GM19240 (cell line): ENCODE measurements around the gene ARRDC1.
A peak's percentile ranks its signal among the peaks of the same experiment; 100 is the strongest.
"Not testable (repeated sequence)": the region's sequence is repeated elsewhere in the genome, so short reads cannot be mapped to it uniquely, and the experiment has no call there.

Source experiments
- DNase-seq: peaks from one replicate; pipeline ENCODE4 v3.0.0; 2011; ENCODE audit warnings: low spot score; ENCODE audit not compliant: insufficient read length

Gene ARRDC1, protein sequence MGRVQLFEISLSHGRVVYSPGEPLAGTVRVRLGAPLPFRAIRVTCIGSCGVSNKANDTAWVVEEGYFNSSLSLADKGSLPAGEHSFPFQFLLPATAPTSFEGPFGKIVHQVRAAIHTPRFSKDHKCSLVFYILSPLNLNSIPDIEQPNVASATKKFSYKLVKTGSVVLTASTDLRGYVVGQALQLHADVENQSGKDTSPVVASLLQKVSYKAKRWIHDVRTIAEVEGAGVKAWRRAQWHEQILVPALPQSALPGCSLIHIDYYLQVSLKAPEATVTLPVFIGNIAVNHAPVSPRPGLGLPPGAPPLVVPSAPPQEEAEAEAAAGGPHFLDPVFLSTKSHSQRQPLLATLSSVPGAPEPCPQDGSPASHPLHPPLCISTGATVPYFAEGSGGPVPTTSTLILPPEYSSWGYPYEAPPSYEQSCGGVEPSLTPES

DNA sequence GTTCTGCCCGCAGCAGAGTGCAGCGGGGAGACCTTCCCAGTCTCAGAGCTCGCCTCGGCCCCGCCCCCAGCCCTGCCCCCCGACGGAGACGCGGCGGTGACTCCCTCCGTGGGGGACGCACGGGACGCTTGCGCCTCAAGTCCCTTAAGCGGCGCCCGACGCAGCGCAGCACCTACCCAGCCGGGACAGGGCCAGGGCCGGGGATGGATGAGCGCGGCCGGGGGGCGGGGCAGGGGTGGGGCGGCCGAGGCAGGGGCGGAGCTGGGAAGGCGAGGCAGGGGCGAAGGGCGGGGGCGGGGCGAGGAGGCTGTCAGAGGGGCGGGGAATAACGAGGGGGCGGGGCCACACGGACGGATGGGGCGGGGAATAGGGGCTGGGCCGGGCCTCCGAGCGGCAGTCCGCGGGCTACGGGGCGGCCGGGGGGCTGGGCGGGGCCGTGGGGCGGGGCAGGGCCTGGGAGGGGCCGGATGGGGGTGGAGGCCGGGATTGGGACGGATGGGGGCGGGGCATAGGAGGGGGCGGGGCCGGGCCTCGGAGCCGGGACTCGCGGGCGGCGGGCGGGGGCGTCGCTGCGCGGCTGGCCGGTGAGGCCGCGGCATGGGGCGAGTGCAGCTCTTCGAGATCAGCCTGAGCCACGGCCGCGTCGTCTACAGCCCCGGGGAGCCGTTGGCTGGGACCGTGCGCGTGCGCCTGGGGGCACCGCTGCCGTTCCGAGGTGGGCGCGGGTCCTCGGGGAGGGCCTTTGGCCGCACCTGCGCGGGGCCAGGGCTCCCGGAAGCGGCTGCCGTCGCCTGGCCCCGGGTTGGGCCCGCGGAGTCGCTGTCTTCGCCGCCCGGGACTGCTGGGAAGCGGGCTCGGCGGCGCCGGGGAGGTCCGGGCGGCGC, at the start of gene ARRDC1:
Gene ARRDC1, plus strand, starts transcription at position 566 of the 884 bp plus-strand sequence. Its CDS starts 32 bp downstream, at position 598.
- DNase-seq = peak; percentile 90

DNA sequence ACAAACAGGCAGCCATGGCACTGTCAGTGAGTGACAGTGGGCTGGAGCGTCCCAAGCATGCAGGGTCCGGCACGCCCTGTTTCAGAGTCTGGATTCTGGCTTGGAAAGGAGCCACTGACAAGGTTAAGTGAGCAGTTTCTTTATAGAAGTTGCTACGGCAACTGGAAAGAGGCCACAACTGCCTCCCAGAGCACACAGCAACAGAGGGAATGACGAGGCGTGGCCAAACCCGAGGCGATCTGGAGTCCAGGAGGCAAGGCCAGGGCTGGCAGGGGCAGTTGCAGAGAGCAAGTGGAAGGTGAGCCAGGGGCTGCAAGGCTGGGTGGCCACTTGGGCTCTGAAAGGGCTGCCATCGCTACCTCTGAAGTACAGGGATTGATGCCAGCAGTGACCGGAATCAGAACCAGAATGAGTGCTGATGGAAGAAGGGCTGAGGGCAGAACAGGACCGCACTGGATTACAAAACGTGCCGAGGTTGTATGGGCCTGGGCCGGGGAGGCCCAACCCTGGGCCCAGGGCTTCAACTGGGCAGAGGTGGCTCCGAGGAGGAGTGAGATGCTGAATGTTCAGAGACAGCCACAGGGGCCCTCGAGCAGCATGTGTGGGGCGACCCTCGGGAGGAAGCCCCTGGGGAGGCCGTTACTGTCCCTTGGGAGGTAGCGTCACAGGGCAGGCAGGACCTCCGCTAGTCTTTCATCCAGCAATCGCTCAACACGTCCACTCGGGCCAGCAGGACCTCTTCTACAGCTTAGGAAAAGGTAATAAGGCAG, 49.2 kb upstream of the ARRDC1 start:
- no peak for DNase-seq

GRCh38 chr9:137558127-137558526, 47.4 kb upstream of the ARRDC1 start:
- DNase-seq = no peak

DNA sequence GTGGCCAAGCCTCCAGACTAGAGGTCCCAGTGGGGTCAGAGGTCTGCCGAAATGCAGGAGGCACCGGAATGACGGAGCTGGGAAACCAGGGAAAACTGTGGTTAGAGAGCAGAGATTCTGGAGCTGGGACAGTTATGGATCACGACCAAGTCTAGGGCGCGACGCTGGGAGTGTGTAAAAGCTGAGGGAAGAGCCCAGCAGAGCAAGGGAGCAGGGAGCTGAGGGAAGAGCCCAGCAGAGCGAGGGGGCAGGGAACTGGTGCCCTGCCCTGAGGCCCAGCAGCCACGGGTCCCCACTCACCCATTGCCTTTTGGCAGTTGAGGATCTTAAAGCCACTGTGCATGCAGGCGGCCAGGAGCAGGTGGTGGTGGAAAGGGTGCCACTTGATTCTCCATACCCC, 41.4 kb upstream of the ARRDC1 start:
- no peak for DNase-seq

DNA sequence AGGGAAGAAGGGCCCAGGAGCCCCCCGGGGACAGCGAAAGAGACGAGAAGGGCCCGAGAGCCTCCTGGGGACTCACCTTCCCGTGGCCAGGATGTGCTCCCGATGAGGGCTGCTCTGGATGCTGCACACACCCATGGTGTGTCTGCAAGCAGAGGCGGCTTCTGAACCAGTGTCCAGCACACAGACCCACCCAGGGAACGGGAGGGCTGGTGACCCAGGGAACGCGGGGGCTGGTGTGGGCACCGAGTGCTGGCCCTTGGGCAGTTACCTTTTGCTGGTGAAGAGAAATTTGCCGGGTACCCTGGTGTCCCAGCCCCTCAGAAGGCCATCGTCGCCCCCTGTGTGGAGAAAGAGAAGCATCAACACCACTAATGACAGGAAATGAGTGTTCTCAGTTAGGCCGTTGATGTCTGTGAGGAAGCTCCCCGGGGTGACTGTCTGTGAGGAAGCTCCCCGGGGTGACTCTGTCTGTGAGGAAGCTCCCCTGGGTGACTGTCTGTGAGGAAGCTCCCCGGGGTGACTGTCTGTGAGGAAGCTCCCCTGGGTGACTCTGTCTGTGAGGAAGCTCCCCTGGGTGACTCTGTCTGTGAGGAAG, 40.6 kb upstream of the ARRDC1 start:
- DNase-seq = no peak

DNA sequence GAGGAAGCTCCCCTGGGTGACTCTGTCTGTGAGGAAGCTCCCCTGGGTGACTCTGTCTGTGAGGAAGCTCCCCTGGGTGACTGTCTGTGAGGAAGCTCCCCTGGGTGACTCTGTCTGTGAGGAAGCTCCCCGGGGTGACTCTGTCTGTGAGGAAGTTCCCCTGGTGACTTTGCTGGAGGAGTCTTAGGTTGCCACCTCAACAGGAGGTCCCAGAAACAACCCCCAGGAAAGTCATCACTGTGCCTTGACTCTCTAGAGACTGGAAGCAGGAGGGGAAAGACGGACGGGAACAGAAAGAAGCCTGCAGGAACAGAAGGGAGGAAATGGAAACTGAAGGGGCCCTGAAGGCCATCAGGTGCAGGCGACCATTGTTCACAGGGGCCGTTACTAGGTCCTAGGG, 37.0 kb upstream of the ARRDC1 start:
- not testable (repeated sequence) for DNase-seq

GRCh38 chr9:137569609-137570203, 35.8 kb upstream of the ARRDC1 start:
- no peak for DNase-seq

- DNase-seq = no peak
Observed at GRCh38 chr9:137570566-137570965, 34.9 kb upstream of the ARRDC1 start.

GRCh38 chr9:137574192-137574591, 31.3 kb upstream of the ARRDC1 start:
- no peak for DNase-seq

DNA sequence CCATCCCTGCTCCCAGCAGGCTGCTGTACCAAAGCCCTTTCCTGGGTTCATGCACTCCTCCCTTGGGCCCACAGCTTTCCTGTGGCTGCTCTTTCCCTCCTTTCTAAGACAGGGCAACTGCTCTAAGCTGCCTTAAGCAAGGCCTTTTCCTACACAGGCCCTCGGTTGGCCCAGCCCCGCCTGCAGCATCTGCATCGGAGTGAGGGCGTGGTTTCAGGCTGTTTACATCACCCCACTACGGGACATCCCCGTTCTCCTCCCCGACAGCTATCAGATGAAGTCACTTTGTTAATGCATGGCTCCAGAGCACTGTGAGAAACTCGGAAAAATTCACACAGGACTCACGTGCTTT, 30.1 kb upstream of the ARRDC1 start:
- DNase-seq = no peak

DNA sequence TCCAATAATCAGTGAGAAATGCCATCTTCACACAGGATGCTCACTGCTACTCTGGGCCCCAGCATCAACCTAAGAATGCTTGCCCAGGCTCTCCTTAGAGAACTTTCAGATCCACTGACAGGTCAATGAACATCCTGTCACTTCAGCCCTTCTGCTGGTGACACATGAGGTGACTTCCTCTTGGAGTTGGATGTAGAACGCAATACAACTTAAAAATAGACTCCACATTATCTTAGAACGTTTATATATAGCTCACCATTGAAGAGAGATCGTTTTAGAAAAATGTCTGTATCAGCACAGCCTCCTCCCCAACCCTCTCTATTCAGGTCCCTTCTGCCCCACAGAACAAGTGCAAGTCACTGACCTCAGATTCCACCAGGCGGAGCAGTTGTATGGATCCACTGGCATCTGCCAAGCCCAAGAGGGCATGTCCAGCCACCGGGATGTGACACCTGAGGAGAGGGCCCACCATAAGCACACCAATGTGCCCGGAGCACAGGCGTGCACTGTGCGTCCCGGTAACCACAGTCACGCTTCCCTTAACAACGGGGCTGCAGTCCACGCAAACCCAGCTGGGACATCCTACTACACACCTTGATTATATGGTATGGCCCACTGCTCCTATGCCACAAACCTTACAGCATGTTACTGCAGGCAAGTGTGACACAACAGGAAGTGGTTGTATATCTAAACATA, 29.6 kb upstream of the ARRDC1 start:
- no peak for DNase-seq

DNA sequence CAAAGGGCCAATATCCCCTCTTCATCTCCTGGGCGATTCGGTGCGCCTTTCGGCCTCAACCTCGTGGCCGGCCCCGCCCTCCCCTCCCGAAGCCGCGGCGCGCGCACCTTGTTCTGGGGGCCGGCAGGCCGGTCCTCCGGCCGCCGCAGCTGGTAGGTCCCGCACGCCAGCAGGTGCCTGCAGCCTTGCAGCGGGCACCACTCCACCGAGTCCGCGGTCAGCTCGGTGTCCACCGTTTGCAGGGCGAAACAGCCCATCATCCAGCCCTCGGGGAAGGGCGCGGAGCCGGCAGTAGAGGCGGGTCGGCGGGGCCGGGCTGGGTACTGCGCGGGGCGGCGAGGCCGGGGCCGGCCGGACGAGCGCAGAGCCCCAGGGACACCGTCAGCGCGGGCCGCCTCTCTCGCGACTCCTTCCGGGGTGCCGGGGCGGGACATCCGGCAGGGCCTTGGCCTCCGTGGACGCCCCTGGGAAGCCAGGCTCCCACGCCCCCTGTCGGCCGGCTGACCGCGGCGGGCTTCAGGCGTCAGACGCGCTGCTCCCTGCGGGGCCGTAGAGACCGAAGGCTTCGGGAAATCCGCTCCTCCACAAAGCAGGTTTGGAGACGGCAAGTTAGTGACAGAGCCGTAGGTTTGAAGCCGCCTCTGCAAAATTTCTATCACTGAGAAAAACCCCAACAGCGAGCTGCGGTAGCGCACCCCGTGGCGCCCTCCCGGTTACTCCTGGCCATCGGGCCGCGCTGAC, 26.8 kb upstream of the ARRDC1 start, which contains the start of gene DPH7:
Gene DPH7, minus strand, starts transcription at position 408 of the 741 bp plus-strand sequence. Its CDS starts 148 bp downstream, at position 260.
- peak; percentile 99 for DNase-seq

- no peak for DNase-seq
Observed at GRCh38 chr9:137579259-137579604, 26.3 kb upstream of the ARRDC1 start.

DNA sequence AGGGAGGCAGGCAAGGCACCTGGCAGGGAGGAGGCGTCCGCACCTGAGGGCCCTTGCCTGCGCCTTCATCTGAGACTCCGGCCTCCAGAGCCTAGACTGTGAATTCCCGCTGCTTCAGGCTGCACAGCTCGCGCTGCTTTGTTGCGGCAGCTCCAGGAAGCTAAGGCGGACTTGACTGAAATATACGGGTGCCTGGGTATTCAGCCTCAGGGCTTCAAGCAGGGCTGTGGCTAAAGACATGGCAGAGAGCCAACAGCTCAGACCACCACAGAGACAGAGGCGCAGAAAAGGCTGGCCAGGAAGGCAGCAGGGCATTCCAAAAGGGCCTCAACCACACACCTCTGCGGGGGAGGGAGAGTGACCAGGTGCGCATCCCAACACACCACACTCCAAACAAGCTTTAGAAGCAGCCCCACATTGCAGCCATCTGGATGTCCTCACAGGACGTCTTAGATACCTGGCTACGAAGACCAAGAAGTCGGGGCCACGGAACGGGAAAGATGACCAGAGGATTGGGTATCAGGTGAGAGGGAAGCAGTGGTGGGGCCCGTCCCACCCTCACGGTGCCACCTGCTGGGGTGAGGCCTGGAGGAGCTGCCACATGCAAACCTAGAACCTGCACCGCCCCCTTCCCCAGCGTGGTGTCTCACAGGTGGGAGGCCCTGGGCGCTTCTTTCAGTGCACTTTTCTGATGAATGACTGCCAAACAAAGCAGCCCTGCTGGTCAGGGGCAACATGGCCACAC, 25.1 kb upstream of the ARRDC1 start:
- DNase-seq = no peak

- DNase-seq = no peak
Observed at GRCh38 chr9:137580954-137581322, 24.5 kb upstream of the ARRDC1 start.

DNA sequence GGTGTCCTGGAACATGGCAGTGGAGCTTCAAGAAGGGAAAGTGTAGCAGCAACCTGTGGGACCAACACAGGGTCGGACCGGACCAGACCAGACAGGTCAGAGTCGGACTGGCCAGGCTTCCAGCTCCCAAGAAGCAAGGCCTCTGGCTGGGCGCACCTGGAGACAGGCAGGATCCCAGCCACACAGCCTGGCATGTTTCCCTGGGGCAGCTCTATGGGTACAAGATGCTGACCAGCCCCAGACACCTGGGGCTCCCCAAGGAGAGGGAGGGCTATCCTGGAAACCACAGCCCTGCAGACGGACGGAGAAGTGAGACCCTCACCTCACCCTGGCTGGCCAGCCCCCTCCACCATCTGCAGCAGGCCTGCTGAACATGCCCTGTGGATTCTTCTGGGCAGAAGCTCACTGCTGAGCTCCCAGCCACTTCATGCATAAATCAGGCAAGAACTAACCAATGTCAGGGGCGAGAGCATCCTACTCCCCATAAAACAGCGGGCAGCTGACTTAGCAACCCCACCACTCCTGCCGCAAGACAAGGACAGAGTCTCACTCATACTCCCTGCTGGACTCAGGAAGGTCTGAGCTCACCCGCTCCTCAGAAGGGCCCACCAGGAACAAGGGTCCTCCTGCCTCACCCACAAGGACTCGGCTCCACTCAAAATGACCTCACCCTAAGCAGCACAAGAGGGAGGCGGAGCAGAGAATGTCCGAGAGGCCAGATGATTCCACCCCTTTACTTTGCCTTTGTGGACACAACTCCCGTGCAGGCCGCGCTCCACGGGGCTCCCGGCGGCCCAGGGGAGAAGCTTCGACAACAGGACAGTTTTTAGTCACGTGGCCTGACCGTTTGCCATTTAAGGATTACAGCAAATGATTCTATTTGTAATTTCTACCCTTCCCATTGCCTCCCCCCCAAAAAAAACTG, 23.9 kb upstream of the ARRDC1 start:
- DNase-seq = no peak

GRCh38 chr9:137582286-137582860, 23.1 kb upstream of the ARRDC1 start:
- no peak for DNase-seq
